Keratinocyte (primary cell): ENCODE measurements around the gene F12. TPM values are rescaled to one million over a fixed set of nuclear protein-coding genes. Genes with fewer than 3 reads are reported as not detected.
A peak's percentile ranks its signal among the peaks of the same experiment; 100 is the strongest.

Source experiments
- DNase-seq: peaks from one replicate; pipeline ENCODE4 v3.0.0-alpha.2; 2011; ENCODE audit warnings: low read depth, missing footprints, low spot score
- FAIRE-seq: peaks from 2 replicates; lab custom pipeline; 2011; peaks lifted over from hg19 to GRCh38; lab: Jason Lieb, UNC
- H2AFZ ChIP-seq: 2 replicates; pipeline ENCODE4 v1.6.0; 2012; ENCODE audit warnings: low read length, control low read depth, inconsistent platforms; ENCODE audit not compliant: control insufficient read depth
- H3K27ac ChIP-seq: 2 replicates; pipeline ENCODE4 v1.5.1; 2011; ENCODE audit warnings: low read length; ENCODE audit not compliant: control insufficient read depth, insufficient read depth
- H3K27me3 ChIP-seq: 3 replicates; pipeline ENCODE4 v1.6.0; 2011; ENCODE audit warnings: low read length; ENCODE audit not compliant: control insufficient read depth, insufficient read depth; ENCODE audit errors: extremely low read depth
- H3K36me3 ChIP-seq, 2 experiments: 2 replicates in 1 of 2; 3 replicates in 1 of 2; pipeline ENCODE4 v1.5.1; 2011; ENCODE audit warnings: low read length in 2 of 2, mild to moderate bottlenecking in 1 of 2; ENCODE audit not compliant: control insufficient read depth in 2 of 2, insufficient read depth in 2 of 2; ENCODE audit errors: extremely low read depth in 1 of 2
- H3K4me1 ChIP-seq: 3 replicates; pipeline ENCODE4 v1.5.1; 2011; ENCODE audit warnings: low read length; ENCODE audit not compliant: control insufficient read depth, insufficient read depth; ENCODE audit errors: extremely low read depth
- H3K4me2 ChIP-seq: 3 replicates; pipeline ENCODE4 v1.6.0; 2011; ENCODE audit warnings: low read depth, low read length; ENCODE audit not compliant: control insufficient read depth, insufficient read depth; ENCODE audit errors: extremely low read depth
- H3K4me3 ChIP-seq, 3 experiments: fragments of 200-600 bp in 1 of 3; sonication (generic) in 1 of 3; 2 replicates in 2 of 3; 3 replicates in 1 of 3; pipeline ENCODE4 v1.5.1; 2011 to 2016; ENCODE audit warnings: low read length in 3 of 3, mild to moderate bottlenecking in 3 of 3, control low read depth in 2 of 3, inconsistent platforms in 1 of 3, low read depth in 1 of 3, mixed read lengths in 1 of 3, mixed run types in 1 of 3, moderate library complexity in 1 of 3; ENCODE audit not compliant: control insufficient read depth in 2 of 3, insufficient read depth in 2 of 3; ENCODE audit errors: extremely low read depth in 1 of 3
- H3K79me2 ChIP-seq: 2 replicates; pipeline ENCODE4 v1.6.0; 2012; ENCODE audit warnings: low read length; ENCODE audit not compliant: control insufficient read depth, insufficient read depth
- H3K9ac ChIP-seq: 3 replicates; pipeline ENCODE4 v1.6.0; 2011; ENCODE audit warnings: low read length; ENCODE audit not compliant: control insufficient read depth, insufficient read depth; ENCODE audit errors: extremely low read depth
- H3K9me1 ChIP-seq: 3 replicates; pipeline ENCODE4 v1.6.0; 2011; ENCODE audit warnings: low read length; ENCODE audit not compliant: control insufficient read depth, insufficient read depth; ENCODE audit errors: extremely low read depth
- H3K9me3 ChIP-seq: 2 replicates; pipeline ENCODE4 v1.5.1; 2012; ENCODE audit warnings: low read depth, low read length; ENCODE audit not compliant: control insufficient read depth
- H4K20me1 ChIP-seq: 3 replicates; pipeline ENCODE4 v1.6.0; 2011; ENCODE audit warnings: low read length; ENCODE audit not compliant: control insufficient read depth, insufficient read depth; ENCODE audit errors: extremely low read depth
- CTCF ChIP-seq, 3 experiments: IDR thresholded peaks in 1 of 3; conservative IDR thresholded peaks in 1 of 3; optimal IDR thresholded peaks in 1 of 3; 2 replicates in 2 of 3; 3 replicates in 1 of 3; pipeline versions ENCODE3 to v1.5.1; 2011; ENCODE audit warnings: low read length in 3 of 3, mild to moderate bottlenecking in 3 of 3, moderate library complexity in 2 of 3, control low read depth in 1 of 3, inconsistent platforms in 1 of 3; ENCODE audit not compliant: insufficient read depth in 2 of 3; ENCODE audit errors: extremely low read depth in 1 of 3
- EZH2 ChIP-seq: IDR thresholded peaks from one replicate; pipeline ENCODE4 v1.6.1; 2012; ENCODE audit warnings: inconsistent platforms, mild to moderate bottlenecking, low read length, moderate library complexity
- dilution Hi-C: fragments of 300-500 bp; cut with MboI; formaldehyde crosslinking; loops from one replicate; pipeline ENCODE4 v1.7.0; 2020; ENCODE audit warnings: low sequenced_read_pairs; ENCODE audit not compliant: extremely low pct_ligation_motif_present
- polyA plus RNA-seq, 5 experiments: library from polyadenylated mRNA; depleted of rRNA in 3 of 5; stranded (reverse) in 3 of 5; stranded (forward) in 1 of 5; unstranded in 1 of 5; fragments of >200 nt; gene quantifications; 1 replicate in 1 of 5; 2 replicates in 3 of 5; 3 replicates in 1 of 5; pipeline versions ENCODE4 v1.2.1 to v1.2.3, GENCODE V29; 2011 to 2012; ENCODE audit warnings: missing spikeins in 2 of 5, low read depth in 1 of 5, low replicate concordance in 1 of 5

Gene F12
- polyA plus RNA-seq, 1 donor (not counting 4 experiments of a cell fraction or from before 2014, with no cell fraction given) = 7.7 TPM

GRCh38 chr5:177430140-177430951 lies 21.0 kb upstream of the F12 start:
- TF ChIP-seq CTCF (optimal IDR thresholded peaks at IDR 0.05 in 1 of 3, IDR thresholded peaks at IDR 0.05 in 1 of 3, conservative IDR thresholded peaks at IDR 0.05 in 1 of 3; ENCODE audit: extremely low read depth in 1 of 3, insufficient read depth in 2 of 3, low read length in 3 of 3) = peak in 1 of 3 experiments; percentile 7
- peak; percentile 43 for TF ChIP-seq EZH2
- peaks cover 72% of the 10 kb centered on the region for H3K4me1 ChIP-seq
- dilution Hi-C loops = no loop called here
- no peaks in the 10 kb centered on the region for H3K9me1 ChIP-seq
- H3K36me3 ChIP-seq = peaks cover 20 to 45% of the 10 kb centered on the region in 2 experiments
- H4K20me1 ChIP-seq = no peaks in the 10 kb centered on the region
- H3K27me3 ChIP-seq = no peaks in the 10 kb centered on the region
- H3K79me2 ChIP-seq = peaks cover 33% of the 10 kb centered on the region
- H3K9ac ChIP-seq = peak overlapping the region; percentile 60
- no peak overlapping the region for H2AFZ ChIP-seq
- no peak for DNase-seq
- peak overlapping the region; percentile 15 for H3K27ac ChIP-seq
- H3K4me3 ChIP-seq = no peak overlapping the region
- H3K9me3 ChIP-seq = no peaks in the 10 kb centered on the region
- H3K4me2 ChIP-seq = peak overlapping the region; percentile 56
- peak; percentile 74 for FAIRE-seq

- FAIRE-seq = no peak
- dilution Hi-C loops = no loop called here
- H3K4me1 ChIP-seq = peaks cover 73% of the 10 kb centered on the region
Observed at GRCh38 chr5:177429248-177430040, 20.1 kb upstream of the F12 start.

More at GRCh38 chr5:177429248-177430040, 20.1 kb upstream of the F12 start:
- no peak overlapping the region for H3K27ac ChIP-seq
- H2AFZ ChIP-seq = no peak overlapping the region
- peaks cover 33% of the 10 kb centered on the region for H3K79me2 ChIP-seq
- H4K20me1 ChIP-seq = no peaks in the 10 kb centered on the region
- no peaks in the 10 kb centered on the region for H3K9me1 ChIP-seq
- no peak overlapping the region for H3K4me2 ChIP-seq
- no peak overlapping the region for H3K4me3 ChIP-seq
- no peaks in the 10 kb centered on the region for H3K27me3 ChIP-seq
- DNase-seq = no peak
- H3K9ac ChIP-seq = no peak overlapping the region
- H3K36me3 ChIP-seq = peaks cover 19 to 36% of the 10 kb centered on the region in 2 experiments
- no peaks in the 10 kb centered on the region for H3K9me3 ChIP-seq
- no peak for TF ChIP-seq EZH2
- no peak for TF ChIP-seq CTCF (optimal IDR thresholded peaks at IDR 0.05 in 1 of 3, IDR thresholded peaks at IDR 0.05 in 1 of 3, conservative IDR thresholded peaks at IDR 0.05 in 1 of 3; ENCODE audit: extremely low read depth in 1 of 3, insufficient read depth in 2 of 3, low read length in 3 of 3)
